GM19099 (cell line): ENCODE results near the gene SUSD5.

Source experiments
- POLR2A ChIP-seq: IDR thresholded peaks from 3 replicates; pipeline ENCODE4 v1.6.1; 2011; ENCODE audit warnings: low read depth; ENCODE audit not compliant: insufficient read length; ENCODE audit errors: extremely low read depth

The SUSD5 gene

DNA sequence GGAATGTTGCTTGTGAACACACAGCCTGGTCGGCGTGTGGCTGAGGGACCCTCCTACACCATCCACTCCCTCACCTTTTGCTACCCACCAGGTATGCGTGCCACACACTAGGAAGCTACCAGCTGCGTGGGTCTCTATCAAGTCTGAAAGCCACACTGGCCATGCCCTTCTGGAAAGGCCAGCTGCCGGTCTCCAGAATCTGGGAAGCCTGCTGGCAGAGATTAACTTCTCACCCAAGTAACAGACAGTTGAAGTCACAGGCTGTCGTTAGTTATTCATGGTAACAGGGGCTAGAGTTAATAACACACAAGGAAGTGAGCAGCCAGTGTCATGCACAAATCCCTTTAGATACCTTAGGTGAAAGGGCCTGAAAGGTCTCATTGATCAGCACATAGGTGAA, 48.1 kb downstream of the SUSD5 start:
- TF ChIP-seq POLR2A = no peak

DNA sequence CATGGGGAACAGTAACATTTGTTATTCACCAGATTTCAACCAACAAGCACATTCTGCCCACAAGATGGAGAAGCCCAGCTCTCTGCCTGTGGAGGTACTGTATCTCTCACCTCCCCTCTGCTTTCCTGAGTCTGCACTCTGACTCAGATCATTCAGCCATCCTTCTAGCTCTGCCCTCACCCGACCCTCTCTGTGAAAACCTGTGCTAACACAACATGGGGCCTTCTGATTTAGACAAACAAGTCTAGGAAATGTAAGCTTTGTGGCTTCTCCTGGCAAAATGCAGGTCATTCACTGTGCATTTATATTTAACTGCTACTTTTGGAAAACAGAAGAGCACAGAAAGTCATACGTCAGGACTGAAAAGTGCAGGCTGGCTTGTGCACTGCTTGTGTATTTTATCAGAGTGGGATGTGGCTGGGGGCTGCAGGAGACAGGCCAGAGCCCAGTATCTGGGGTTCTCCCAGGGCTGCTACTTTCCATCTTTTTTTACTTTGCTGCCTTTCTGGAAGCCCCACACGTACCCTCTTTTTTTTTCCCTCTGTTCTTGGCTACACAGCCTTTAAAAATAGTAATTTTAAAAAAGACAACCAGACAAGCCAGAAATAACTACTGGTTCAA, 50.8 kb downstream of the SUSD5 start:
- no peak for TF ChIP-seq POLR2A

DNA sequence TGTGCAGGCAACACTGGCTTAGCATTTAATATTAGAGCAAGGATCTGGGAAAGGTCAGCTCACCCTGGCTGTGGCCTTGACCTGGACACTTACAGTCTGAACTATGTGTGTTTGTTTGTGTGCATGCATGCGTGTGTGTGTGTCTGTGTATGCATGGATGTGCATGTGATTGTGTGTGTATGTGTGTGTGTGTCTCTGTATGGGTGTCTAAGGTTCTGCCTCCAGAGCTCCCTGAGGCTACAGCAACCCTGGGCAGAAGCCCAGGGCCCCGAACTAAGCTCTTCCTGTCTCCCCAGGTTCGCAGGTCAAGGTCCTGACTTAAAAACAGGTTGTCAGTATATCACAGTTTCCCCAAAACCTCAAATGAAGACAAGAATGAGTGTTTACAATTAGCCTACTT, 51.3 kb downstream of the SUSD5 start:
- TF ChIP-seq POLR2A = no peak

DNA sequence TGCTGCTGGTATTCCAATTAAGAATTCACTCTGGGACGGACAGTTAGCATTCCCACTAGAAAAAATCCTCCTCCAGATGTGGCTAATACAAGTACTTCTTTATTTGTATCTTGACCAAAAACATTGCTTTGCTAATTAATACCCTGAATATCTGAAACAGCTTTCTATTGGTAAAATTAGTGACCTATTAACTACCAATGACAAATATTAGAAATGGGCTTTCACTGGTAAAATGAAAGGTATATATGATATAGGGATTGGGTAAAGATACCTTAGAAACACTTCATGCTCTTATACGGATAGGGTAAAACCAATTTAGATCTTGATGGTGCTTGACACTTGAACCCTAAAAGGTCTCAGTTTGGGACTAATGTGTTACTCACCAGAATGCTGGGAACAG, 52.5 kb downstream of the SUSD5 start:
- no peak for TF ChIP-seq POLR2A

GRCh38 chr3:33165372-33165771, 53.2 kb downstream of the SUSD5 start:
- TF ChIP-seq POLR2A = no peak

DNA sequence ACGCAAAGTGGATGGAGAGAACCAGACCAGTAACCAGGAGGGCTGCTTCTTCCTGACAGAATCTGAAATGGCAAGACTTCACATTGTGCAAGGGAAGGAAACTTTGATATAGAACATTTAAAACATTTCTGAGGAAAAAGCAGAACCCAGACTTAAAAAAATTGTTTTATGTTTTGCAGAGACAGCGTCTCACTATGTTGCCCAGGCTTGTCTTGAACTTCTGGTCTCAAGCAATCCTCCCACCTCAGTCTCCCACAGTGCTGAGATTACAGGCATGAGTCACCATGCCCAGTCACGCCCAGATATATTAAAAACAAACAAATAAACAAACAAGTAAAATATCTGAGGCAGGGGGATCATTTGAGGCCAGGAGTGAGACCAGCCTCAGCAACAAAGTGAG, 58.6 kb downstream of the SUSD5 start:
- TF ChIP-seq POLR2A = no peak

GRCh38 chr3:33159234-33159633, 59.4 kb downstream of the SUSD5 start:
- TF ChIP-seq POLR2A = no peak

- TF ChIP-seq POLR2A = no peak
Measured at GRCh38 chr3:33155301-33155700, 63.3 kb downstream of the SUSD5 start.

- no peak for TF ChIP-seq POLR2A
Measured at GRCh38 chr3:33153782-33154181, 64.8 kb downstream of the SUSD5 start.

DNA sequence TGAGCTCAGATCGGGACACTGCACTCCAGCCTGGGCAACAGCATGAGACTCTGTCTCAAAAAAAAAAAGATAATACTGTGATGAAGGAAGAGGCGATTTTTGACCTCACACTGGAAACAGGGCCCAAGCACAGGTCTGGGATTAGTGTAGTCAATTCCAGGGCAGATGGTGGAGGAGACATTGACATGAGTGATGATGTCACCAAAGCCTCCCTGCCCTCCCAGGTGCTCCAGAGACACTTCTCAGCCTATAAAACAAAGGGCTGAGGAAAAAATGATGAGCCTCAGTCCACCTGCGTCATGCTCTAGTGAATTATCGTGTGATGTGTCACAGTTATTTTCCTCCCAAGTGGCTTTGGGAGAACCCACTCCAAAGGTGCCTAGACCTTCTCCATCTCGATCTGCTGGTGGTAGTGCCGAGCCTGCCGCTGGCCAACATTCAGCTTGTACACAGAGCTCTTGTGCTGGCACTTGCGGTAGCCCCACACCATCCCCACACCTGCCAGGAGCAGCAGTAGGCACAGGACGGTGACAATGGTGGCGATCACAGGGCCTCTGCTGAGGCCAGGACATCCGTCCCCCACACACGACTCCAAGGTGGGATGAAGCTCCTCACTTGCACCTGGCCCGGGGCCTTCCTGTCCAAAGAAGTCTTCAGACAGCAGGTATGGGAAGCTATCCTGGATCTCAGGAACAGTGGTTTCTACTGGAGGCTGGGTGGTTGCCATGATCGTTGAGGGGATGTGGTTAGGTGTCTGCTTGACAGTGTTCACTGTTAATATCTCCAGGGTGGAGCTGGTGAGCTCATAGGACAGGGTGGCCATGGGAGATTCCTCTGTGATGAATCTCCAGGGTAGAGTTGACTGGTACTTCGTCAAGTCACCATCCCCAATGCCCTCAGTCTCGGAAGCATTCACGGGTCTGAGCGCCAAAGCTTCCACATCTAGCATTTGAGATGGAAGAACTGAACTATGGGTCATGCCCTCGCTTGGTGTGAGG, 65.9 kb downstream of the SUSD5 start:
- TF ChIP-seq POLR2A = no peak

- TF ChIP-seq POLR2A = no peak
Measured at GRCh38 chr3:33149342-33149741, 69.3 kb downstream of the SUSD5 start.

DNA sequence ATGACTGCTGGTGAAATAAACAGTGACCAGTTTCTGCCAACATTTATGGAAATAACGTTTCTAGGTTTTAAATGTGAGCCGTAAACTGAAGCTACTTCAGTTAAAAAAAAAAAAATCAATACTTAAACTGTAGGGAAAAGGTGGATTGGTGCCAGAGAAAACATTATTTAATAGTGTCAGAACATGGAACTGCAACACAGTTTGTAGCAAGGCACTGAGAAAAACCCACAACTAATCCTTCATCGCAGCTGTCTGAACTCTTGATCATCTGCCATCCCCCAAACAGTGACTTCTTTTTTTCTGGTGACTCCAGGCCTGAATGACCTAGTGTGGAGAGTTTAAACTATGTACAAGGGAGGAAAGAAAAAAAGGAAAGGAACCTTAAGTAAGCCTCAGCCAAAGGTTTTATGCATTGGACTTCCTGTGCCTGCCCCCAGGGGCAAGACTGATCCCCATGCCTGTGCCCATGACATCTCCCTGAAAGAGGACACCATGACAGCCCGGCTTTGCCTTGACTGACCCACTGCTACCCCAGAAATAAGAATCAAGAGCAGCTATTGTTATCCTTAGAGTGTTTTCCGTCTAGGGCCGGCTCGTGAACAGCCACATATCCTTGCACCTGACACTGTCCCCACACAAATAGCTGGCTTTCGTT, 71.7 kb downstream of the SUSD5 start:
- no peak for TF ChIP-seq POLR2A

GRCh38 chr3:33145901-33146580, 72.6 kb downstream of the SUSD5 start:
- TF ChIP-seq POLR2A = no peak

DNA sequence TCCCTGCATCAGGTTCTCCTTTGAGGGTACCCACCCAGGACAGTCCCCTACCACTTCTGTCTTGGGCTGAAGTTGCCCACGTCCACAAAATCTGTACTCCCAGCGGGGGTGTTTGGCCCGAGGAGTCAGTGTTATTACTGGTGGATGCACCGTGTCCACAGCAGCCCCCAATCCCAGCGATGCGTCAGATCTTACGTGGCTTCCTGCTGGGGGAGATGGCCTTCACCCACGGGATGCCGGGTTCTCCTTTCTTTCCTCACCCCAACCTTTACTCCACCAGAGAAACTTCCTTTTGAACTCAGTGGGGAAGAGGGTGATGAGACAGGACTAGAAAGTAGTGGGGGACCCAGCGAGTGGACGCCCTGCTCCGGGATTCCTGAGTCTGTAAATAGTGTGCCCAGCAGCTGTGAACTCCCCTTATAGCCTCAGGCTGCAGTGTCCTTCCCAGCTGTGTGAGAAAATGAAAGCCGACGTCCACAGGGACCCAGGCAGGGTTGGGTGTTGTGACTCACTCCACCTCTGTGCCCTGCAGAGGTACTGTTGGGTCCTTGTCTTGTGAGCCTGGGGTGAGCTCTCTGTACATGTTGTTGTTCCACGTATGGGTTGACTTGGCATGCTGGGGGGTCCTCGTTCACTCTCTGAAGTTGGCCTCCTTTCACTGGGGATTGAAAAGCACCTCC, 73.2 kb downstream of the SUSD5 start:
- no peak for TF ChIP-seq POLR2A
